HL-60/S4 treated with phorbol 12-myristate 13-acetate at 8.2 ng/mL for 4 days and 3 days (cell line): ENCODE results near the gene BRWD1.

Experiments
- in situ Hi-C: fragments of 300-500 bp; cut with MboI; formaldehyde crosslinking; loops from 2 replicates; pipeline ENCODE4 v1.15.0; 2022; ENCODE audit warnings: low sequenced_read_pairs

Gene BRWD1

DNA sequence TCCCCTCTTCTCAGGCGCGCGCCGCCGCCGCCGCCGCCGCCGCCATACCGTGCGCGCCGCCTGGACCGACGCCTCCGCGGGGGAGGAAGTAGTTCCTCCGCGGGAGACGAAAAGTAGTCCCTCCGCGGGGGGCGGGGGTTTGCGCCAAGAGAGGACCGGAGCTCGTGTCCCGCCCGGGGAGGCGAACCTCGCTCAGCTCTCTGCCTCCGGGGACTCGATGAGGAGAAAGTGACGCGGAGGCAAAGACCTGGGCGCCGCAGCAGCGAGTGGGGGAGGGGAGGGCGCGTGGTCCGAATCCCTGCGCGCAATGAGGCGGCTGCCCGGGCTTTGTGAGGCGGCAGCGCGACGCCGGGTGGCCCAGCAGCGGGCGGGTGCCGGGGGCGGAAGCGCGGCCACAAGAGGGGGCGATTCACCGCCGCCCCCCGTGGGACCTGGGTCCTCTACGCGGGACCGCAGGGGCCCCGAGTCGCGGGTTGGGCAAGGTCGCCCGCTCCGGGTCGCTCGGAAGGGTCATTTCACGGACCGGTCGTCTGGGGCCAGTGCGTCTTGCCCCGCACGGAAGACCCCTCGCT lies at the start of gene BRWD1:
Gene BRWD1, minus strand, starts transcription at position 62 of the 572 bp plus-strand sequence. CDS start 141 bp downstream, outside the sequence.
- in situ Hi-C loops = no loop called here

DNA sequence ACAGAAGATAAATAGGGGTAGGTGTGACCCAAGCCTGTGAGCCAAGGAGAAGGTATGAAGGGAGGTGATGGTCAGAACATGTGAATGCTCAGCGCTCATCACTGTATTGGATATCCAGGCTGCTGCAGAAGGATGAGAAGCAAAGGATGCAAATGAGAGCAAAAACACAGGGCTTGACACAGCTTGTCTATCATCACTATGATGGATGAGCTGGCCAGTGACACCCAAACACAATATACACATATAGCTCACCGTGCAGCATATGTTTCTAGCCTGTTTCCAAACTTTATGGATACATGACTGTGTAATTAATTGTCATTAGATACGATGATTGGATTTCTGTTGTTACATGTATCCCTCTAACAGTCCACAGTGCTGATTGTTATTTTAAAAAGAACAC lies 49.3 kb upstream of the BRWD1 start:
- in situ Hi-C loops = no loop called here

- in situ Hi-C loops = no loop called here
Observed at GRCh38 chr21:39359382-39359781, 46.0 kb upstream of the BRWD1 start.

GRCh38 chr21:39353295-39353694 lies 39.9 kb upstream of the BRWD1 start:
- in situ Hi-C loops = no loop called here

- in situ Hi-C loops = no loop called here
Observed at GRCh38 chr21:39350094-39351005, 36.9 kb upstream of the BRWD1 start.

DNA sequence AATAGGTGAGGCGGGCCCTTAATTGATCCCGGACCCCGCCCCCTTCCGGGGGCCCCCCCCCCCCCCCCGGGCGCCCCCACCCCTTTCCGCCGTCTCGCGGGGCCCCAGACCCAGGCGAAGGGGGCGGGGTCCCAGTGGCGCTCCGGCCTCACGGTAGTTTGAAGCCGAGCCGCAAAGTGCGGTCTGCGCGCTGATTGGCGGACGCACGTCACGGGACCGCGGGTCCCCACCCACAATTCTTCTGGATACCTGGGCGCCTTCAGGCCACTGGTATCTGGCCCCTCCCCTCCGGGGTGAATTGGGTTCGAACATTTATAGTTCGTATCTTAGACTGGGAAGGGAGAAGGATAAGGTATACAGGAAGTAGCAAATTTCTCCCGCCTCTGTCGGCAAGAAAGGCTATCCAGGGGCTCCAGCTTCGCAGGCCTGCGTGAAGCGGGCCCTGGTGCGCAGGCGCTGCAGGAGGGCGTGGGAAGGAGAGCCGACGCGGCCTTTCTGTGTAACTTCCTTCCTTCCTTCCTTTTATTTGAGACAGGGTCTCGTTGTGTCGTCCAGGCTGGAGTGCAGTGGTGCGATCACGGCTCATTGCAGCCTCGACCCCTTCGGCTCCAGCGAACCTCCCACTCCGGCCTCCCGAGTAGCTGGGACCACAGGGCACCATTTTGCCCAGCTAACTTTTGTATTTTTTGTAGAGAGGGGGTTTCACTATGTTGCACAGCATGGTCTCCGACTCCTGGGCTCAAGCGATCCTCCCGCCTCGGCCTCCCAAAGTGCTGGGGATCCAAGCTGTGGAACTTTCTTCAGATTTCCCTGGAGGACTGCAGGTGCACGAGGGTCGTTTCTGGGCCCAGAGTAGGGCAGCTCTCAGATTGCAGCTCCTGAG lies 36.0 kb upstream of the BRWD1 start:
- in situ Hi-C loops = no loop called here

DNA sequence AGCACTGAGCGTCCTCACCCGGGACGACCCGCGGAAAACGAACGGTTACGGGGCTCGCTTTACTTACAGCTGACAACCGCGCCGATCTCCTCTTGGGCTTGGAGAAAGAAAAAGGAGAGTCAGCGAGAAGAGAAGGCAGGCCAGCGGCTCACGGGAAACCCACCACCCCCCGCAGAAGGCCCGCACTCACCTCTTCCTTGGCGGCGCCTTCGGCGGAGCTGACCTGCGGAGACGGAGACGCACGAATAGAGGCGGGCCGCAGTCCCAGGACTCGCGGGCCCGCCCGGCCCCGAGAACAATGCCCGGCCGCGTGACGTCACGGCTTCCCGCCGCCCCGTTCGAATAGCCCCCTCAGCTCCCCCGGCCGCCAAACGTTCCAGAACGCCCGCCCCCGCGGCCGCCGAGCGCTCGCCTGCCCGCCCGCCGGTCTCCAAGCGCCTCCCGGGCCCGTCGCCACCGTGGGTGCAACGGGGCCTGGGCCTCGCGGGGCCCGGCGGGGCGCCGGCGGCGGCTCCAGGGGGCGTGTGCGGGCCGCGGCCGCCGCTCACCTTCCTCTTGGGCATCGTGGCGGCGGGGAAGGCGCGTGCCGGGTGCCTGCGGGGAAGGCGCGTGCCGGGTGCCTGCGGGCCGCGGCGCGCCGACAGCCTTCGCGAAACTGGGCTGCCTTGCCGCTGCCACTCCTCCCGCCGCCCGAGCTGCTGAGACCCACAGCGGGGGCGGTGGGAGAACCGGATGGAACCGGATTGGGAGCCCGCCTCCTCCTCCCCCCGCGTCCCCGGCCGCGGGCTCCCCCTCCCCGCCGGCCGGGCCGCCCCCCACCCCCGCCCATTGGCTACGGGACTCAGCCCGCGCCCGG lies 35.2 kb upstream of the BRWD1 start, which contains the start of gene HMGN1:
Gene HMGN1, minus strand, starts transcription at position 734 of the 856 bp plus-strand sequence. Its CDS starts 171 bp downstream, at position 563.
- in situ Hi-C loops = no loop called here

DNA sequence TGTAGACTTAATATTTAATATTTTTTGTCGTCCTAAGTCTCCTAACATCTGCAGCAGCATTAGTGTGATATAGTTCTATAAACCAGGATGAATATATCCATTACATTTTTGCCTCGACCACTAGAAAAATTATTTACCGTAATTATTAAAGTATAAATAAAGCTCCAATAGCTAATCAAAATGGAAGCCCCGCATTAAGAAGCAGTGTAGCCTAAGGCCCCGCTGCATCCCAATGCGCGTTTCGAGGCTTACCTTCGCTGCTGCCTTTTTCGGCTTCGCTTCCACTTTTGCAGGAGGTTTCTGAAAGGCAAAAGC lies 34.6 kb upstream of the BRWD1 start:
- in situ Hi-C loops = no loop called here

DNA sequence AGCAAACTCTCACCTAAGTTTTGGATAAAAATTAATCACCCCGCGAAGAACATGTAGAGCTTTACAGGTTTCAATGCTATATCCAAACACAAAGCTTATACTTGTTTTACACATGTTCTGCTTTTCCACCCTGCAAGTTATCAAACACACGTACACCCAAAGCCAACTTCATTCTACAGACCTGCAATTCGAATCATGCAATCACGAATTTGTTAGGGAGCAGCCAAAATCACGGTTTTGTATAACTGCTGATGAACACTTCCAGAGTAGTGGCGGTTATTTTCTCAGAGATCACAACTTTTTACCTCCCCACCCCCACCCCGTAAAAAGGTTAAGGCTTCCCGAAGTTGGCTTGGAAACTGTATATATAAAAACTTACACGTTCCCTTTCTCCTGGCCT lies 34.1 kb upstream of the BRWD1 start:
- in situ Hi-C loops = no loop called here

- in situ Hi-C loops = no loop called here
Observed at GRCh38 chr21:39346671-39347331, 33.4 kb upstream of the BRWD1 start.

- in situ Hi-C loops = no loop called here
Observed at GRCh38 chr21:39346206-39346605, 32.8 kb upstream of the BRWD1 start.

- in situ Hi-C loops = no loop called here
Observed at GRCh38 chr21:39345440-39345839, 32.0 kb upstream of the BRWD1 start.

DNA sequence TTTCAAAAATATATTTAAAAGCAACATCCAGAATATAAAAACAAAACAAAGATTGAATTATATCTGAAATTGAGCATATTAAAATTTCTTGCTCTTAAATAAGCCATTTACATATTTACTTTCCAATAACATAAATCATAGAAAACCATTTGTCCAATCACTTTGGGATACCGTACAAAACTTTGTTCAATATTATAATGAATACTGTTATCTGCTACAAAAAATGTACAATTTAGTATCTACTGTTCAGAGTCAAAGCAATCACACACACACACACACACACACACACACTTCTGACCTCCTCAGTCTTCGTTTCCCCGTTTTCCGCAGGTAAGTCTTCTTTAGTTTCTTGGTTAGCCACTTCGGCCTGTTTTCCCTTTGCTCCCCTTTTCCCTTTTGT lies 31.4 kb upstream of the BRWD1 start:
- in situ Hi-C loops = no loop called here

DNA sequence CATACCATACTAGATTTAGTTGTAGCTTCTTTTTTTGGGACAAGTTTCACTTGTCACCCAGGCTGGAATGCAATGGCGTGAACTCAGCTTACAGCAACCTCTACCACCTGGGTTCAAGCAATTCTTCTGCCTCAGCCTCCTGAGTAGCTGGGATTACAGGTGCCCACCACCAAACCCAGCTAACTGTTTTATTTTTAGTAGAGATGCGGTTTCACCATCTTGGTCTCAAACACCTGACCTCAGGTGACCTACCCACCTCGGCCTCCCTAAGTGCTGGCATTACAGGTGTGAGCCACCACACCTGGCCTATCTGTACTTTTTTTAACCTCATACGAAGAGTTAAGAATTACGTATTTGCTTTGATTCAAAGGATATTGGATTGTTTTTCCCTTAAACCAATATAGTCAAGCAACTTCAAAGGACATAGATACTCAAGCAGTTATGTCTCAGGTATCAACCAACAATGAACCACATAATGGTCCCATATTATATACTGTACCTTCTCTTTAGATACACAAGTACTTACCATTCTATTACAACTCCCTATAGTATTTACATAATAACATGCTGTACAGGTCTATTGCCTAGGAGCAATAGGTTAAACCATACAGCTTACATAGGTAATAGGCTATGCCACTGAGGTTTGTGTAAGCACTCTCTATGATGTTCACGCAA lies 28.0 kb upstream of the BRWD1 start:
- in situ Hi-C loops = no loop called here

DNA sequence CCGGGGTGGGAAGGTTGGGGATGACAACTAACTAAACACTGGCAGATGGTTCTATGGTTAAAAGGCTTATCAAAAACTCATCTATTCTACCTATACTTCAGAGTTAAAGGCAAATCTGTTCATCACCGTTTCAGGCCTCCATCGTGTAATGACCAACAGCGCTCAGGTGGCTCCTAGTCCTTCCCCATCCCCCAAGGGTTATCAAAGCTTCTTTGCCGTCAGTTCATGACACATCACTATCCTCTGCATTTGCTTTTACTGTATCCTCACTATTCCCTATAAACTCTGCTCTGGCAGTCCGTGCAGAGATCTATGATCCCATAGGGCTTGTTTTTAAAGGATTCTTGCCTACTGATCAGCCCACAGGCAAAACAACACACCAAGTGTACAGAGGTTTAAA lies 27.3 kb upstream of the BRWD1 start:
- in situ Hi-C loops = no loop called here

- in situ Hi-C loops = no loop called here
Observed at GRCh38 chr21:39339231-39339630, 25.8 kb upstream of the BRWD1 start.

DNA sequence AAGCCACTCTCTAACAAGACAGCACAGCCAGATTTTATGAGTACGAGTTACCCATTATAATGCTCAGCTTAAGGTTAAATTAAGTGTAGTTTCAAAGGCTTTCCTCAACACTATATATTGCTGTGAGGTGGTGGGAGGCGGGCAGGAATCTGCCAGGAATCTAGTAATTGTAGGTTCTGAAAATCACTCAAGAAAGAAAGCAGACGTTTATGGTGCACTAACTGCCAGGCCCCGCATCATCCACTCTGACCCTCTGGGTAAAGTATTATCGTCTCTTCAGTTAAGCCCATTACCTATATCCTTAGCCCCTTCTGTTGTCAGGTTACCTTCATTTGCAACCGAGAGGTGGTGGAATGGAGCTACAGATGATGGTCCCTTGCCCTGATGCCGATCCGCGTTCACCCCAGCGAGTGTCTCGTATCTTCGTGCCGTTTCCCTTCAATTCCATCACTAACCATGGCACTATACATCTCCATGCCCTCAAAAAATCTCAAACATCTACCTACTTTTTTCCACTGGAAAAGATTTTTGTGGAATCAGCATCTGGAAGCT lies 23.1 kb upstream of the BRWD1 start:
- in situ Hi-C loops = no loop called here

GRCh38 chr21:39334611-39335010 lies 21.2 kb upstream of the BRWD1 start:
- in situ Hi-C loops = no loop called here

- in situ Hi-C loops = no loop called here
Observed at GRCh38 chr21:39332175-39332574, 18.7 kb upstream of the BRWD1 start.
